Astrocyte of the spinal cord (primary cell): ENCODE data around the gene GNB4.

ENCODE experiments used
- DNase-seq: peaks from one replicate; pipeline ENCODE4 v3.0.0; 2011; ENCODE audit warnings: low read depth, low spot score
- H3K4me3 ChIP-seq: 2 replicates; pipeline ENCODE4 v1.5.1; 2011; ENCODE audit warnings: low read depth, mild to moderate bottlenecking, low read length, moderate library complexity
- in situ Hi-C: cut with HindIII; loops from 2 replicates; pipeline ENCODE4 v1.10.0; 2017; ENCODE audit warnings: low sequenced_read_pairs
- TF ChIP-seq, protein P1 (sequence below): IDR thresholded peaks from 2 replicates; pipeline ENCODE4 v1.5.1; 2012; ENCODE audit warnings: low read depth, mild to moderate bottlenecking, low read length, inconsistent platforms

The GNB4 gene

DNA sequence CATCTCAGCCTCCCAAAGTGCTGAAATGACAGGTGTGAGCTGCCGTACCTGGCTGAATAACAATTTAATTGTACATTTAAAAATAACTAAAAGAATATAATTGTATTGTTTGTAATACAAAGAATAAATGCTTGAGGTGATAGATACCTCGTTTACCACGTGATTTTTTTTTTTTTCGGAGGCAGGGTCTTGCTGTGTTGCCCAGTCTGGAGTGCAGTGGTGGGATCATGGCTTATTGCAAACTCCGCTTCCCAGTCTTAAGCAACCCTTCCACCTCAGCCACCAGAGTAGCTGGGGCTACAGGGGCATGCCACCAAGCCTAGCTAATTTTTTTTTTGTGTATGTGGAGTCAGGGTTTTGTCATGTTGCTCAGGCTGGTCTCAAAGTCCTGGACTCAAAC is 87.9 kb downstream of the GNB4 start:
- no peak overlapping the region for H3K4me3 ChIP-seq
- TF ChIP-seq, protein P1, sequence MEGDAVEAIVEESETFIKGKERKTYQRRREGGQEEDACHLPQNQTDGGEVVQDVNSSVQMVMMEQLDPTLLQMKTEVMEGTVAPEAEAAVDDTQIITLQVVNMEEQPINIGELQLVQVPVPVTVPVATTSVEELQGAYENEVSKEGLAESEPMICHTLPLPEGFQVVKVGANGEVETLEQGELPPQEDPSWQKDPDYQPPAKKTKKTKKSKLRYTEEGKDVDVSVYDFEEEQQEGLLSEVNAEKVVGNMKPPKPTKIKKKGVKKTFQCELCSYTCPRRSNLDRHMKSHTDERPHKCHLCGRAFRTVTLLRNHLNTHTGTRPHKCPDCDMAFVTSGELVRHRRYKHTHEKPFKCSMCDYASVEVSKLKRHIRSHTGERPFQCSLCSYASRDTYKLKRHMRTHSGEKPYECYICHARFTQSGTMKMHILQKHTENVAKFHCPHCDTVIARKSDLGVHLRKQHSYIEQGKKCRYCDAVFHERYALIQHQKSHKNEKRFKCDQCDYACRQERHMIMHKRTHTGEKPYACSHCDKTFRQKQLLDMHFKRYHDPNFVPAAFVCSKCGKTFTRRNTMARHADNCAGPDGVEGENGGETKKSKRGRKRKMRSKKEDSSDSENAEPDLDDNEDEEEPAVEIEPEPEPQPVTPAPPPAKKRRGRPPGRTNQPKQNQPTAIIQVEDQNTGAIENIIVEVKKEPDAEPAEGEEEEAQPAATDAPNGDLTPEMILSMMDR = no peak
- DNase-seq = no peak
- in situ Hi-C loops = no loop called here

DNA sequence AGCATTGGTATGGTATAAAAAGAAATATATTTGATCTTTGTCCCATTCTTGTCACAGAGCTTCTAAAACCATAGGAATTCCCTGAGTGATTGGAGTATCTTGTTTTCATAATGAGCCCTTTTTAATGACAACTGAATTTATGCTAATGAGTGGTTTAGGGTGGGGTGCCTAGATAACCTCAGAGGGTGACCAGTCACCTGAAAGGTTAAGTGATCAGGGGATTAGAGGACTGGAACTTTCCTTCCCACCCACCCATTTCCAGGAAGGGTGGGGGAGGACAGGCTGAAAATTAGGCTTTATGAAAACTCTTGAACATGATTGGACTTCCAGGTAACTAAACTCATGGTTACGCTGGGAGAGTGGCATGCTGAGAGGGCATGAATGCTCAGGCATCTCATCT is 95.3 kb downstream of the GNB4 start:
- in situ Hi-C loops = no loop called here
- no peak overlapping the region for H3K4me3 ChIP-seq
- TF ChIP-seq, protein P1 = no peak
- DNase-seq = no peak

DNA sequence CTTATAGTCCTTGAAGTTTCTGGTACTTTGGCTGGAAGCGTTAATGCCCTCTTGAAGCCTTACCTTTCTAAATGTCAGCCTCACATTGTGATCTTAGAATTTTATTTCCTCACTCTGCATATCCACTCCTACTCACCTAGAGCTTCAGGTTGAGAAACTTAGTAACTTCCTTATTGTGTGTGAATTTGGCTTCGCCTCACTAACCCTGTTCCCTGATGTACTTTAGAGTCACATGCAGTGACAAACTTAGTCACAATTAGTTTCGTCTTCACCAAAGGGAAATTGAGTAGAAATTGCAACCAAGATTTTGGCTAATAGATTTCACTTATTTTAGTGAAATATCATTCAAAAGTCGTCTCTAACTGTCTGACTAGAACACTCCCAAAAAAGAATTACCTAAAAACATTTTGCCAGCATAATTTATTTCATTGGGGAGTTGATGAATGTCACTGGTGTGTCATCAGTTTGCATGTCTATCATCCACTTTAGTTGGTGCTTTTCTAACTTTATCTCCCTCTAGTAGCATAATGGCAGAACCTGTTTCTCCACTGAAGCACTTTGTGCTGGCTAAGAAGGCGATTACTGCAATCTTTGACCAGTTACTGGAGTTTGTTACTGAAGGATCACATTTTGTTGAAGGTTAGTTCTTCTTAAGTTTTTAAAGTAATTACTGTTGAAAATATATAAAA is 102.8 kb downstream of the GNB4 start:
- DNase-seq = no peak
- TF ChIP-seq, protein P1 = no peak
- H3K4me3 ChIP-seq = peak overlapping the region; percentile 59
- in situ Hi-C loops = no loop called here

DNA sequence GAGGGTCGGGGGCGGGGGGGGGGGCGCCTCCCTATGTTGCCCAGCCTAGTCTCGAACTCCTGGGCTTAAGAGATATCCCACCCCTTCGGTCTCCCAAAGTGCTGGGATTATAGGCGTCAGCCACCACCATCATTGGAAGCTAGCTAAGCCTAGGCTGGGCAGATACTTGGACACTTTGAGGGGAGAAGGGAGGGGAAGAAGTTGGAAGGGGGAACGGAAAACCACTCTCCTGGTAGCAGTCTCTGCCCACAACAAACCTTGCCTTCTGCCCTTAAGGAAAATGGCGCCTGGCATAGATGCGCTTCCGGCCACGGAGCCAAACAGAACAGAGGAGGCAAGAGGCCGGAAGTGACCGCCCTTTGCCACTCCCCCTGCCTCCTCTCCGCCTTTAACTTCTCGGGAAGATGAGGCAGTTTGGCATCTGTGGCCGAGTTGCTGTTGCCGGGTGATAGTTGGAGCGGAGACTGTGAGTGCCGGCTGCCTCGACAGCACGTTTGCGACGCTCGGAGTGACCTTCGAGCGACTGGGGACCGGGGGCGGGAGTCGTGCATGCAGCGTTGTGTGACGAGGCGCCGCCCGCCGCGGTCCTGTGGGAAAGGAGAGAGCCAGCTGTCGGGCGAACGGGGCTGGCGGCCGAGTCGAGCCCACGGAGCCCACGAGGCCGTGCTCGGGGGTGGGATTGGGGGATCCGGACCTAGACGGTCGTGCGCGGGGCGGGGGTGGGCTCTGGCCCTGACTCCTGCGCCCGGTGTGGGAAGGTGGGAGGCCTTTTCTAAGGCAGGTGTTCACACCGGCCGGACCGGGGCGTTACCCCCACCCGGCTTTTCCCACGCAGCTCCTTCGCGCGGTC is 103.7 kb downstream of the GNB4 start, which contains the start of gene MFN1:
MFN1 (plus strand) TSS at position 365 of the 850 bp plus-strand sequence. CDS start 1,143 bp downstream, outside the sequence.
- in situ Hi-C loops = no loop called here
- TF ChIP-seq, protein P1 = no peak
- H3K4me3 ChIP-seq = peak within 1 kb of the TSS; percentile 59
- peak; percentile 96 for DNase-seq
